Tibial artery (tissue), 4 donors: Measurements from ENCODE around the gene LMAN2L.

ENCODE experiments used
- DNase-seq, 2 donors: peaks; one replicate each; pipeline ENCODE4 v3.0.0-alpha.2; 2019
- H3K27ac ChIP-seq, 2 donors: fragments of 200-600 bp; sonication (generic) in 1 of 2; 1 replicate in 1 of 2; 2 replicates in 1 of 2; pipeline ENCODE4 v1.5.1; 2018 to 2019; ENCODE audit warnings: mild to moderate bottlenecking in 1 of 2
- H3K27me3 ChIP-seq, 2 donors: fragments of 200-600 bp; sonication (generic) in 1 of 2; one replicate each; pipeline versions ENCODE4 v1.5.1 to v1.6.0; 2016 to 2019
- H3K36me3 ChIP-seq, 3 donors: fragments of 200-600 bp; sonication (generic) in 2 of 3; one replicate each; pipeline ENCODE4 v1.5.1; 2016 to 2019; ENCODE audit warnings: mild to moderate bottlenecking in 2 of 3
- H3K4me1 ChIP-seq, 4 donors: fragments of 200-600 bp; sonication (generic) in 2 of 4; 1 replicate in 3 of 4; 2 replicates in 1 of 4; pipeline ENCODE4 v1.5.1; 2016 to 2019
- H3K4me3 ChIP-seq, 2 donors: fragments of 200-600 bp; sonication (generic) in 1 of 2; 1 replicate in 1 of 2; 2 replicates in 1 of 2; pipeline ENCODE4 v1.5.1; 2018 to 2019; ENCODE audit warnings: mild to moderate bottlenecking in 2 of 2
- H3K9me3 ChIP-seq, 3 donors: fragments of 200-600 bp; sonication (generic) in 1 of 3; one replicate each; pipeline ENCODE4 v1.5.1; 2016 to 2019
- intact Hi-C: fragments of 100-400 bp; cut with DNase I; formaldehyde crosslinking; loops from one replicate; pipeline ENCODE4 v1.15.0; 2023; ENCODE audit warnings: low total_unique reads
- TF ChIP-seq, protein P1 (sequence below), 2 experiments: fragments of 200-600 bp in 1 of 2; fragments of 450-650 bp in 1 of 2; IDR thresholded peaks; one replicate each; pipeline ENCODE4 v1.5.1; 2017 to 2019; ENCODE audit warnings: antibody characterized with exemption in 2 of 2, mild to moderate bottlenecking in 1 of 2, moderate library complexity in 1 of 2

The LMAN2L gene, protein sequence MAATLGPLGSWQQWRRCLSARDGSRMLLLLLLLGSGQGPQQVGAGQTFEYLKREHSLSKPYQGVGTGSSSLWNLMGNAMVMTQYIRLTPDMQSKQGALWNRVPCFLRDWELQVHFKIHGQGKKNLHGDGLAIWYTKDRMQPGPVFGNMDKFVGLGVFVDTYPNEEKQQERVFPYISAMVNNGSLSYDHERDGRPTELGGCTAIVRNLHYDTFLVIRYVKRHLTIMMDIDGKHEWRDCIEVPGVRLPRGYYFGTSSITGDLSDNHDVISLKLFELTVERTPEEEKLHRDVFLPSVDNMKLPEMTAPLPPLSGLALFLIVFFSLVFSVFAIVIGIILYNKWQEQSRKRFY

DNA sequence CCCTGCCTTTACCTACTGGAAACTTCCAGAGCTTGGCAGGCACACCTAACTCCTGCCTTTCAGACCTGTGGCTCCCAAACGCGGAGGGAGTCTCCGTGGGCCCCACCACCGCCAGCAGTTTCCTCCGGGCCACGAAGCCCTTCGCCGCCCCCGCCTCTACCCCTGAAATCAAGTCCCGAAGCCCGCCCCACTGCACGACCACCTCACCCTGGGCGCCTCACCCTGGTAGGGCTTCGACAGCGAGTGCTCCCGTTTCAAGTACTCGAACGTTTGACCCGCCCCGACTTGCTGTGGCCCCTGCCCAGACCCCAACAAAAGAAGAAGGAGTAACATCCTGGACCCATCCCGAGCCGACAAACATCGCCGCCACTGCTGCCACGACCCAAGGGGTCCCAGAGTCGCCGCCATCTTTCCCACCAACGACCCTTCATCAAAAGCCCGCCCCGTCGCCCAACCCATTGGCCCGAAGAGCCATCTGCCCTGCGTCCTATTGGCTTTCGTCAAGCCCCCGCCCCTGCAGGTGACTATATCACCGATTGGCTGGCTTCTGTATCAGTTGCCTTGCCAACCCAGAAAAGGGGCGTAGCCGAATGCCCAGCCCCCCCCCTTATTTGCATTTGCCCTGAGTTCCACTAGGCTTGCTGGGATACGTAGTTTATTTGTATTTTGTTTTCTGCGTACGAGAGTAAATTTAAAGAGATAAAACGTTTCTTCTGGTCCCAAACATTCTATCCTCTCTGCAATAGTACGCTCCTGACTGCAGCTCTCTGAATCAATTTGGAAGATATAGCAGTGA, at the start of gene LMAN2L:
Gene LMAN2L (minus strand): TSS at position 432 of the 796 bp plus-strand sequence. CDS start 24 bp downstream, at position 408.
- intact Hi-C loops, result no loop called here
- TF ChIP-seq, protein P1, sequence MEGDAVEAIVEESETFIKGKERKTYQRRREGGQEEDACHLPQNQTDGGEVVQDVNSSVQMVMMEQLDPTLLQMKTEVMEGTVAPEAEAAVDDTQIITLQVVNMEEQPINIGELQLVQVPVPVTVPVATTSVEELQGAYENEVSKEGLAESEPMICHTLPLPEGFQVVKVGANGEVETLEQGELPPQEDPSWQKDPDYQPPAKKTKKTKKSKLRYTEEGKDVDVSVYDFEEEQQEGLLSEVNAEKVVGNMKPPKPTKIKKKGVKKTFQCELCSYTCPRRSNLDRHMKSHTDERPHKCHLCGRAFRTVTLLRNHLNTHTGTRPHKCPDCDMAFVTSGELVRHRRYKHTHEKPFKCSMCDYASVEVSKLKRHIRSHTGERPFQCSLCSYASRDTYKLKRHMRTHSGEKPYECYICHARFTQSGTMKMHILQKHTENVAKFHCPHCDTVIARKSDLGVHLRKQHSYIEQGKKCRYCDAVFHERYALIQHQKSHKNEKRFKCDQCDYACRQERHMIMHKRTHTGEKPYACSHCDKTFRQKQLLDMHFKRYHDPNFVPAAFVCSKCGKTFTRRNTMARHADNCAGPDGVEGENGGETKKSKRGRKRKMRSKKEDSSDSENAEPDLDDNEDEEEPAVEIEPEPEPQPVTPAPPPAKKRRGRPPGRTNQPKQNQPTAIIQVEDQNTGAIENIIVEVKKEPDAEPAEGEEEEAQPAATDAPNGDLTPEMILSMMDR (IDR thresholded peaks at IDR 0.05), result peak in 1 of 2 experiments; percentile 32
- peak within 1 kb of the TSS; percentile 81 to 83 for H3K27ac ChIP-seq
- DNase-seq, result peak; percentile 99
- H3K4me3 ChIP-seq, result peak within 1 kb of the TSS; percentile 74 to 95
- peaks cover 0 to 6% (median 4%) of the 10 kb centered on the region in 3 donors for H3K36me3 ChIP-seq
- no peaks in the 10 kb centered on the region for H3K27me3 ChIP-seq
- H3K9me3 ChIP-seq, result no peaks in the 10 kb centered on the region
- H3K4me1 ChIP-seq, result peaks cover 0 to 27% (median 21%) of the 10 kb centered on the region in 4 donors

DNA sequence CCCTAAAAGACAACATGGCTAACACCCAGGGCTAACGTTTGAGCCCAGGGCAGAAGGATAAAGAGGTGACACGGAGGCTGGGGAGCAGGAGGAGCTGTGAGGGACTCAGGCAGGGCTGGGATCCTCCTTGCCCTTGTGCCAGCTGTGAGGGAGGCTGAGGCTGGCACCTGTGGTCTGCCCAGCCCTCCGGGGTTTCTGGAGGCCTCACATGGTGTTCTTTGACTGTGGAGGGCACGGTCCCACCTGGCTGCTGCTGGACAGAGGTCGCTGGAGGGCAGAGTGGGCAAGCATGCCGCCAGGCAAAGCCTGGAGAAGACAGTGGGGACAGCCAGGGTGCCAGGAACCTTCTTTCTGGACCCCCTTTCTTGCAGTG, 49.4 kb upstream of the LMAN2L start:
- TF ChIP-seq, protein P1 (IDR thresholded peaks at IDR 0.05), result no peak
- no peak for DNase-seq
- H3K4me1 ChIP-seq, result peaks cover 0 to 22% (median 19%) of the 10 kb centered on the region in 4 donors
- no peaks in the 10 kb centered on the region for H3K36me3 ChIP-seq
- intact Hi-C loops, result no loop called here
- no peaks in the 10 kb centered on the region for H3K9me3 ChIP-seq
- H3K27me3 ChIP-seq, result no peaks in the 10 kb centered on the region
- no peak overlapping the region for H3K4me3 ChIP-seq
- H3K27ac ChIP-seq, result peak overlapping the region in 1 of 2 donors; percentile 56

DNA sequence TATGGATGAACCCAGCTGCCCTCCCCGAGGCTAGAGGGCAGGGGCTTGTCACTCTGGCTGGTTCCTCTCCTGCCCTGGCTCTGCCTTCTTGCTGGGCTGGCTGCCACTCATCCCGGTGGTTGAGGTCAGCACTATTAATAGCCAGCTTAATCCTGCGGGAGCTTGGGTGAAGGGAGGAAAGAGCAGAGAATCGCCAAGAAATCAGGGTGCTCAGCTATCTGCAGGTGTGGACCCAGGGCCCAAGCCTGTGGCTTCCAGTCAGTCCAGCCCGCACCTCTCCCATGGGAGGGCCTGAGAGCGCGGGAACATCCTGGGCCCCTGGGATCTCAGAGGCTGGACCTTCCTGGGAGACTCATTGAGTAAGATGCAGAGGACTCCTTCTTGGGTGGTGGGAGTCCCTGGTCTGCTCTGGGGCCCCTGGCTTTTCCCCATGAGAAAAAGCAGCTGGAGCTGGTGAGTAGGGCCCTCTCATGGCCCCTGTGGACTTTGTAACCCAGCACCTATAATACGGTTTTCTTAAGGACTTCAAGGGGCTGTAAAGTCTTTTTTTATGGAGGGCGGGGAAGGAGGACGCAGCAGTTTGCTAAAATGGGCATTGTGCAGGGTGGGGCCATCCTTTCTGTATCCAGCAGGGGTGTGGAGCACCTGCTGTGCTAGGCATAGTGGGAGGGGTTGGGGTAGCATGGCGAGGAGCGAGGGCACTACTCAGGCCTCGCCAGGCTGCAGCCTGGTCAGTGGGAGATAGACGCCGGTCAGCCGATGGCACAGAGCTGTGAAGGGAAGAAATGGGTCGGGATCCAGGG, 48.8 kb upstream of the LMAN2L start:
- Histone ChIP-seq H3K27me3 (no peaks in the 10 kb centered on the region), H3K4me3 (no peak overlapping the region), H3K27ac (peak overlapping the region; percentile 54 to 56), H3K9me3 (no peaks in the 10 kb centered on the region), H3K4me1 (peaks cover 0 to 22% (median 19%) of the 10 kb centered on the region in 4 donors), H3K36me3 (no peaks in the 10 kb centered on the region)
- intact Hi-C loops, result no loop called here
- peak; percentile 44 to 78 for DNase-seq
- TF ChIP-seq, protein P1 (IDR thresholded peaks at IDR 0.05), result no peak

- TF ChIP-seq, protein P1 (IDR thresholded peaks at IDR 0.05), result no peak
- Histone ChIP-seq H3K4me3 (no peak overlapping the region), H3K27ac (peak overlapping the region; percentile 54 to 56), H3K36me3 (no peaks in the 10 kb centered on the region), H3K4me1 (peaks cover 0 to 22% (median 19%) of the 10 kb centered on the region in 4 donors), H3K9me3 (no peaks in the 10 kb centered on the region), H3K27me3 (no peaks in the 10 kb centered on the region)
- no peak for DNase-seq
- intact Hi-C loops, result no loop called here
Measured at GRCh38 chr2:96787411-96787810, 47.5 kb upstream of the LMAN2L start.

DNA sequence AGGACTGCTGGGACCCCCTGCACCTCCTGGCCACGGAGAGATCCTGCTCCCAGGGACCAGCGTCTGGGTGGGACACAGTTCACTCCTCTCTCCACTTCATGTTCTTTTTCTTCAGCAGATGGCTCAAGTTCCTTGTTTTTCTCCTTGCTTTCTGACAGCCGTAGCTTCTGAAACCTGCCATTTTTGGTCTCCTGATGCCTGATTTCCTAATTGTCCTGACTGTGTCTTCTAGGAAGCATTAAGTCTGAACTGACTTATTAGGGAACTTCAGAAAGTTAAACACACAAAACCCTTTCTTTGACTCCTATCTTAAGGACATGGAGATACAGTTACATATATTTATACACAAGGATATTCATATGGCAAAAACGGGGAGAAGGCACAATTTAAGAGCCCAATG, 43.5 kb upstream of the LMAN2L start:
- Histone ChIP-seq H3K36me3 (no peaks in the 10 kb centered on the region), H3K4me1 (peaks cover 0 to 13% (median 10%) of the 10 kb centered on the region in 4 donors), H3K27me3 (no peaks in the 10 kb centered on the region)

More for the DNA sequence above, 43.5 kb upstream of the LMAN2L start:
- H3K27ac ChIP-seq, result no peak overlapping the region
- H3K4me3 ChIP-seq, result no peak overlapping the region
- no peak for DNase-seq
- H3K9me3 ChIP-seq, result no peaks in the 10 kb centered on the region
- intact Hi-C loops, result no loop called here
- TF ChIP-seq, protein P1 (IDR thresholded peaks at IDR 0.05), result no peak
